Measurements from ENCODE around the gene IL4R.
"Not testable (repeated sequence)": the region's sequence is repeated elsewhere in the genome, so short reads cannot be mapped to it uniquely, and the experiment has no call there.

IL4R gene

GRCh38 chr16:27377666-27378485 lies 64.1 kb downstream of the IL4R start:
- in situ Hi-C loops (cut with MboI; ENCODE audit: low sequenced_read_pairs): loop anchor here (10.0 kb wide), 1 partner anchor 143 kb away; no protein-coding TSS in a partner anchor

GRCh38 chr16:27378871-27379481 lies 65.2 kb downstream of the IL4R start:
- in situ Hi-C loops (cut with MboI; ENCODE audit: low sequenced_read_pairs): loop anchor here (10.0 kb wide), 1 partner anchor 144 kb away; no protein-coding TSS in a partner anchor

- in situ Hi-C loops (cut with MboI; ENCODE audit: low sequenced_read_pairs): loop anchor here (10.0 kb wide), 1 partner anchor 145 kb away; no protein-coding TSS in a partner anchor
Observed at GRCh38 chr16:27379919-27380318, 66.1 kb downstream of the IL4R start.

- in situ Hi-C loops (cut with MboI; ENCODE audit: low sequenced_read_pairs): no loop called here
Observed at GRCh38 chr16:27381236-27381635, 67.5 kb downstream of the IL4R start.

DNA sequence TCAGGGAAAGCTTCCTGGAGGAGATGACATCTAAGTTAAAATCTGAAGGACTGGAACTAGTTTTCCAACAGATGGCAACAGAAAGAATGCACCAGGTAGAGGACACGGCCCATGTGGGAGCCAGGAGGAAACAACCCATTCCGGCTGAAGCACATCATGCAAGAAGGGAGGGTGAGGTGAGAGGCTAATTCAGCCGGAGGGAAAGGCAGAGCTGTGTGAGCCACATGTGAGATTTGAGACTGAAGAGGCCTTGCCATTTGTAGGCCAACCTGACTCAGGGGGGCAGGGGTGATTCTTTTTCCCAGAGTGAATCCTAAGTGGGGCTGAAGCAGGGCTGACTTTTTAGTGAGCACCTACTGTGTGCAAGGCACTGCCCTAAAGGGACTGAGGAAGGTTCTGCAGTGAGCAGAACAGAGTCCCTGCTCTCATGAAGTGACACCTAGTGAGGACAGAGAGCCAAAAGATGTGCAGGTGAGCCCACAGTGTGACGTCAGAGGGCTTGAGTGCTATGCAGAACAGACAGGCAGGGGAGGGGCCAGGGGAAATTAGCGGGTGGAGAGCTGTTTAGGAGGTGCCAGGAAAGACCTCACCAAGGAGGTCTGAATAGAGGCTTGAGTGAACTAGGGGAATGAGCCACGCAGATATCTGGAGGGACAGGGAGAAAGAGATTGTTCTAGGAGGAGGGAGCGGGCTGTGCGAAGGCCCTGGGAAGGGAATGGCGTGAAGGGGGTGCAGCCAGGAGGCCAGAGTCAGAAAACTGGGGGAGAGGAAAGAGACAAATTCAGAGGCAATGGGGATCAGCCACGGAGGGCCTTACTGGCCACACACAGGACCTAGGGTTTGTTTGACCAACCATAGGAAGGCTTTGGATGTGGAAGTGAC lies 68.4 kb downstream of the IL4R start:
- in situ Hi-C loops (cut with MboI; ENCODE audit: low sequenced_read_pairs): no loop called here

DNA sequence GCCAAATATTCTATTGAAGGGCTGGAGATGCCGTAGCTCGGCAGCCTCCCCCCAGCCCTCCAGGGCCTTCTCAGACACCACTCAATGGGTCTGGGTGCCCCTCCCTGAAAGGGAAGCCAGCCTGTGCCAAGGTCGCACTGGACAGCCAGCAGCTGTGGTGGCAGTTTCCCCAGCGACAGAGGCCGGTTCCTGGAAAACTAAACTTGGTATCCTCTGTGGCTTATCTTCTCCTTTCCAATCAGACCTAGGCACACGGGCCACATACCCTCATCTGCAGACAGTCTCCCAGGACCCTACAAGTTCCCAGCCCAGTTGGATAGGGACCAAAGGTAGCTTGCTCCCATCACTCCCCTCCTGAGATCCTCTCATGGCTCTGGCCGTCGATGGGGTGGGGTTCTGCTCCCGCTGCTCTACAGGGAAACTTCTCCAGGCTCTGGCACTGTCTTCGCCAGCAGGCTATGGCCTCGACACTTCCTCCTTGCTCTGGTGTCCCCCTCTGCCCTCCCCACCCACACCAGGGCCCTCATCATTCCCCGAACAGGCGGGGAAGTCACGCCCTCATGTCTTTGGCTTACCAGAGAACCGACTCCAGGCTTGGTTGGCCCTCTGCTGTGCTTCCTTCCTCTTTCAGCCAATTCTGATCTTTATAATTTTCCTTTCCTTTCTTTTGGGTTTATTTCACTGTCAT lies 69.9 kb downstream of the IL4R start:
- in situ Hi-C loops (cut with MboI; ENCODE audit: low sequenced_read_pairs): no loop called here

GRCh38 chr16:27384425-27384824 lies 70.7 kb downstream of the IL4R start:
- in situ Hi-C loops (cut with MboI; ENCODE audit: low sequenced_read_pairs): no loop called here

DNA sequence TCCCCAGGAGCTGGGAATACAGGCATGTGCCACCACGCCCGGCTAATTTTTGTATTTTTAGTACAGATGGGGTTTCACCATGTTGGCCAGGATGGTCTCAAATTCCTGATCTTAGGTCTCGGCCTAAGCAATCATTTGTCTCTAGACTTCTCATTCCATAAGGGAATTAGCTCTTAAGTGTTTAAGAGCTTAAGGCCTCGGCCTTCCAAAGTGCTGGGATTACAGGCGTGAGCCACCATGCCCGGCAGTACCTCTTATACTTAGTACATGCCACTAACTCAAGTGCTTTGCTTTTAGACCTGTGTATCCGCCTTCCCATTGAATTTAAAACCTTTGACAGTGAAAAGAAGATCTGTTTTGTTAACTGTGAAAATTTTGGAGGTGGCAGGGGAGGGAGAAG lies 71.6 kb downstream of the IL4R start:
- in situ Hi-C loops (cut with MboI; ENCODE audit: low sequenced_read_pairs): no loop called here

GRCh38 chr16:27386674-27387073 lies 72.9 kb downstream of the IL4R start:
- in situ Hi-C loops (cut with MboI; ENCODE audit: low sequenced_read_pairs): no loop called here

GRCh38 chr16:27387724-27388123 lies 74.0 kb downstream of the IL4R start:
- in situ Hi-C loops (cut with MboI; ENCODE audit: low sequenced_read_pairs): no loop called here

GRCh38 chr16:27389272-27389961 lies 75.6 kb downstream of the IL4R start:
- in situ Hi-C loops (cut with MboI; ENCODE audit: low sequenced_read_pairs): no loop called here

DNA sequence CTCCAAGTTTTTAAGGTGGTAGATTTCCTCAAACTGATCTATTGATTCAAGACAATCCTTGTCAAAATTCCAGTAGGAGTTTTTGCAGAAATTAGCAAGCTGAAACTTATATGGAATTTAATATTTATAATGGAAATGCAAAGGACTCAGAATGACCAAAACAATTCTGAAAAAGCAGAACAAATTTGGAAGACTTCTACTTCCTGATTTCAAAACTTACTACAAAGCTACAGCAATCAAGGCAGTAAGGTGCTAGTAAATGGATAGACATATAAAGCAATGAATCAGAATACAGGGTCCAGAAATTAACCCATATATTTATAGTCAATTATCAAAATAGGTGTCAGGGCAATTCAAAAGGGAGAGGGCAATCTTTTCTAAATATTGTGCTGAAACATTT lies 76.4 kb downstream of the IL4R start:
- in situ Hi-C loops (cut with MboI; ENCODE audit: low sequenced_read_pairs): no loop called here

- in situ Hi-C loops (cut with MboI; ENCODE audit: low sequenced_read_pairs): no loop called here
Observed at GRCh38 chr16:27392671-27393070, 78.9 kb downstream of the IL4R start.

DNA sequence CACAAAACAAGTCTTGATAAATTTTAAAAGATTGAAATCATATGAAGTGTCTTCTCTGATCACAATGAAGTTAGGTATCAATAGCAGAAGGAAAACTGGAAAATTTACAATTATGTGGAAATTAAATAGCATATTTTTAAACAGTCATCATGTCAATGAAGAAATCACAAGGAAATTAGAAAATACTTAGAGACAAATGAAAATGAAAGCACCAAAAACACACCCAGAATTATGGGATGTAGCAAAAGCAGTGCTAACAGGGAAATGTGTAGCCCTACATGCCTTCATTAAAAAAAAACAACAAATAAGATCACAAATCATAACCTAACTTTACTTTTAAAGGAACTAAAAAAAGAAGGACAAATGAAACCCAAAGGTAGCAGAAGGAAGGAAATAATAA lies 80.7 kb downstream of the IL4R start:
- in situ Hi-C loops (cut with MboI; ENCODE audit: low sequenced_read_pairs): no loop called here

DNA sequence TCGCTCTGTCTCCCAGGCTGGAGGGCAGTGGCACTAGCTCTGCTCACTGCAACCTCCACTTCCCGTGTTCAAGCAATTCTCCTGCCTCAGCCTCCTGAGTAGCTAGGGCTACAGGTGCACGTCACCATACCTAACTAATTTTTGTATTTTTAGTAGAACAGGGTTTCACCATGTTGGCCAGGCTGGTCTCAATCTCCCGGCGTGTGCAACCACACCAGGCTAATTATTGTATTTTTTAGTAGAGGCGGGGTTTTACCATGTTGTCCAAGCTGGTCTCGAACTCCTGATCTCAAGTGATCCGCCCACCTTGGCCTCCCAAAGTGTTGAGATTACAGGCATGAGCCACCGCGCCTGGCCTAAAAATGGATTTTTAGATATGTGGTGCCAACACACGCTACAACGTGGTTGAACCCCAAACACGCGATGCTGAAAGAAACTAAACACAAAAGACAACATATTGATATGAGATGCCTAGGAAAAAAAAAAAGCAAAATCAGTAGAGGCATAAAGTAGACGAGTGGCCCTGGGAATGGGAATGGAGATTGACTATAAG lies 84.6 kb downstream of the IL4R start:
- in situ Hi-C loops (cut with MboI; ENCODE audit: low sequenced_read_pairs): not testable (repeated sequence)

- in situ Hi-C loops (cut with MboI; ENCODE audit: low sequenced_read_pairs): no loop called here
Observed at GRCh38 chr16:27398894-27399853, 85.4 kb downstream of the IL4R start.

DNA sequence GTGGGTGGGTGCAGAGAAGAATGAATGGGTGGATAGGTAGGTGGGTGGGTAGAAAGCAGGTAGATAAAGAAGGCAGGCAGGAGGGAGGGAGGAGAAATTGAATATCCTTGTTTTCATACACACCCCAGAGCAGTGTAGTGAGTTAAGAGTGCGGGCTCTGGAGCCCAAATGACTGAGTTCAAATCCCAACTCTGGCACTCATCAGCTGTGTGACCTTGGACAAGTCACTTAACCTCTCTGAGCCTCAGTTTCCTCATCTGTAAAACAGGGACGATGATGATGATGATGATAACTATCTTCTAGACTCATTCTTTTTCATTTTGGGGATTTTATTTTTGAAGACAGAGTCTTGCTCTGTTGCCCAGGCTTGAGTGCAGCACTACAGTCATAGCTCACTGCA lies 86.2 kb downstream of the IL4R start:
- in situ Hi-C loops (cut with MboI; ENCODE audit: low sequenced_read_pairs): no loop called here

DNA sequence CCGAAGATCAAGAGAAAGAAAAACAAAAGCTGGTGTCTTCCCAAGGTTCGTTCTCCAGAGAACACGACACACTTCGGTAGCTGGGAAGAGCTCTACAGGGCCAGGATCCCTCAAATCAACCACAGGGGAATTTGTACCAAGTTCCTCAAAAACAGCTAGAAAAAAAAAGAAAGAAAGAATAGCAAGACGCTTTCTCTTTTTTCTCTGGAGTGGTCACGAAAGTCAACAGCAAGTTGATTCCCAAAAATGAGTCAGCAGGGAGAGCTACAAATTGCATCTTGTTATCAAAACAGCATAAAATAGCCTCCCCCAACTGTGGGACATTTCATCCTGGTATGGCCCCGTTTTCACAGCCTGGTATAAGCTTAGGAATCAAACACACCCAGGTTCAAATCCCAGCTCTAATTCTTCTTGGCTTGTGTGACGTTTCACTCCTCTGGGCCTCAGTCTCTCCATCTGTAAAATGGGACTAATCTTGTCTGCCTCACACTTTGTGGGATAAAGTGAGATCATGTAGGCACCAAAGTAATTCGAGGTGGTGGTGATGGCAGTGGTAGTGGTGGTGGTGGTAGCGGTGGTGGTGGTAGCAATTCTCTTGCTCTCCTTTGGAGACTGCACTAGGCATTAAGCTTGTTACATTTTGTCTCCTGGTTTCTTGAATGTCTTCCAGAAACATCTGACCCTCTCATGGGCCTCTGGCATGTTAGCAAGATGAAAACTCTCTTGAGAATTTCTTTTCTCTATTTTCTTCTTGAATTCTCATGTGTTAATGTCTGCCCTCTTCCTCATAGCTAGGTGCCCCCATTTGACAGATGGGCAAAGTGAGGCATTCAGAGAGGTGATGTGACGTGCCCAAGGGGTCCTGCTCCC lies 87.2 kb downstream of the IL4R start:
- in situ Hi-C loops (cut with MboI; ENCODE audit: low sequenced_read_pairs): no loop called here
